WTC11 (cell line): Measurements from ENCODE around the gene CDH13. TPM values are rescaled to one million over a fixed set of nuclear protein-coding genes. Genes with fewer than 3 reads are reported as not detected.

Experiments
- ATAC-seq: fragments of 200-7000 bp; cut with Tn5 transposase; 2 replicates; pipeline ENCODE4 v1.10.0; 2021; ENCODE audit warnings: mild to moderate bottlenecking, moderate library complexity
- CTCF ChIA-PET: fragments of 300-600 bp; sonication (Branson Sonifier 250); formaldehyde crosslinking; loops from one replicate; lab custom pipeline; 2021; ENCODE audit warnings: antibody characterized with exemption; lab: Charles Lee
- POLR2A ChIA-PET: fragments of 350-600 bp; sonication (Branson Sonifier 250); formaldehyde crosslinking; loops from one replicate; lab custom pipeline; 2021; ENCODE audit warnings: antibody characterized with exemption; lab: Charles Lee
- DNase-seq: peaks from one replicate; pipeline ENCODE4 v3.0.0; 2021; ENCODE audit warnings: low spot score
- H3K27ac Mint-ChIP-seq: 2 replicates; pipeline ENCODE4 v1.8.0; 2021; ENCODE audit warnings: mixed read lengths
- H3K27me3 Mint-ChIP-seq: 2 replicates; pipeline ENCODE4 v1.8.0; 2021; ENCODE audit warnings: low read depth, mild to moderate bottlenecking, moderate library complexity, mixed read lengths
- H3K36me3 Mint-ChIP-seq: 2 replicates; pipeline ENCODE4 v1.8.0; 2021; ENCODE audit warnings: mixed read lengths
- H3K4me1 Mint-ChIP-seq: 2 replicates; pipeline ENCODE4 v1.8.0; 2022; ENCODE audit warnings: mixed read lengths
- H3K4me3 Mint-ChIP-seq: 2 replicates; pipeline ENCODE4 v1.8.0; 2021; ENCODE audit warnings: mild to moderate bottlenecking, moderate library complexity, mixed read lengths
- H3K9me3 Mint-ChIP-seq: 2 replicates; pipeline ENCODE4 v1.8.0; 2021; ENCODE audit warnings: mixed read lengths
- ATF2 ChIP-seq: sonication (generic); formaldehyde crosslinking; IDR thresholded peaks from 2 replicates; pipeline ENCODE4 v1.8.1; 2022; ENCODE audit warnings: low read depth, missing genetic modification reagents, borderline replicate concordance
- CTCF ChIP-seq: fragments of 200-600 bp; IDR thresholded peaks from 2 replicates; pipeline ENCODE4 v1.8.0; 2022; ENCODE audit warnings: antibody characterized with exemption
- ELF4 ChIP-seq: sonication (generic); formaldehyde crosslinking; IDR thresholded peaks from 2 replicates; pipeline ENCODE4 v1.8.1; 2022; ENCODE audit warnings: low read depth, mild to moderate bottlenecking, moderate library complexity, missing genetic modification reagents
- ERG ChIP-seq: fragments of 250-450 bp; sonication (Bioruptor Pico); IDR thresholded peaks from 2 replicates; pipeline ENCODE4 v1.8.0; 2021; ENCODE audit warnings: mild to moderate bottlenecking
- ETV6 ChIP-seq: sonication (generic); formaldehyde crosslinking; IDR thresholded peaks from 2 replicates; pipeline ENCODE4 v1.8.1; 2022; ENCODE audit warnings: mild to moderate bottlenecking, missing genetic modification reagents
- FOXP4 ChIP-seq: sonication (generic); formaldehyde crosslinking; IDR thresholded peaks from 2 replicates; pipeline ENCODE4 v1.8.0; 2022; ENCODE audit warnings: mild to moderate bottlenecking, missing genetic modification reagents
- IRF2 ChIP-seq: sonication (generic); formaldehyde crosslinking; IDR thresholded peaks from 2 replicates; pipeline ENCODE4 v1.8.0; 2022; ENCODE audit warnings: low read depth, missing genetic modification reagents, borderline replicate concordance
- MXD4 ChIP-seq: fragments of 250-450 bp; sonication (Bioruptor Pico); IDR thresholded peaks from 2 replicates; pipeline ENCODE4 v1.8.0; 2021; ENCODE audit warnings: mild to moderate bottlenecking, moderate library complexity, borderline replicate concordance
- NFE2L1 ChIP-seq: sonication (generic); formaldehyde crosslinking; IDR thresholded peaks from 2 replicates; pipeline ENCODE4 v1.8.1; 2023; ENCODE audit warnings: missing genetic modification reagents
- NFYB ChIP-seq: sonication (generic); formaldehyde crosslinking; conservative IDR thresholded peaks from 2 replicates; pipeline ENCODE4 v1.8.0; 2022; ENCODE audit warnings: low read depth, missing genetic modification reagents
- NR1H2 ChIP-seq: sonication (generic); formaldehyde crosslinking; IDR thresholded peaks from 2 replicates; pipeline ENCODE4 v1.9.0; 2021; ENCODE audit warnings: mild to moderate bottlenecking, moderate library complexity, missing genetic modification reagents
- RELA ChIP-seq: sonication (generic); formaldehyde crosslinking; IDR thresholded peaks from 2 replicates; pipeline ENCODE4 v1.8.1; 2022; ENCODE audit warnings: missing genetic modification reagents, mild to moderate bottlenecking, borderline replicate concordance
- SMAD4 ChIP-seq: sonication (generic); formaldehyde crosslinking; IDR thresholded peaks from 2 replicates; pipeline ENCODE4 v1.8.0; 2022; ENCODE audit warnings: mild to moderate bottlenecking, missing genetic modification reagents
- SOX15 ChIP-seq: fragments of 250-450 bp; sonication (Bioruptor Pico); IDR thresholded peaks from 2 replicates; pipeline ENCODE4 v1.9.0; 2021; ENCODE audit warnings: mild to moderate bottlenecking
- STAT6 ChIP-seq: sonication (generic); formaldehyde crosslinking; conservative IDR thresholded peaks from 2 replicates; pipeline ENCODE4 v1.8.1; 2023; ENCODE audit warnings: mild to moderate bottlenecking, low read depth, missing genetic modification reagents, moderate library complexity
- TCF7 ChIP-seq: sonication (generic); formaldehyde crosslinking; IDR thresholded peaks from 2 replicates; pipeline ENCODE4 v1.8.0; 2022; ENCODE audit warnings: mild to moderate bottlenecking, low read depth, missing genetic modification reagents, moderate library complexity
- USF1 ChIP-seq: sonication (generic); formaldehyde crosslinking; IDR thresholded peaks from 2 replicates; pipeline ENCODE4 v1.8.0; 2022; ENCODE audit warnings: mild to moderate bottlenecking, missing genetic modification reagents
- ZNF138 ChIP-seq: sonication (generic); formaldehyde crosslinking; conservative IDR thresholded peaks from 2 replicates; pipeline ENCODE4 v1.8.1; 2022; ENCODE audit warnings: mild to moderate bottlenecking, moderate library complexity, missing genetic modification reagents
- ZNF416 ChIP-seq: fragments of 250-450 bp; sonication (Bioruptor Pico); IDR thresholded peaks from 2 replicates; pipeline ENCODE4 v1.9.0; 2021; ENCODE audit warnings: mild to moderate bottlenecking, inconsistent platforms
- ZNF423 ChIP-seq: fragments of 250-450 bp; sonication (Bioruptor Pico); IDR thresholded peaks from 2 replicates; pipeline ENCODE4 v2.1.2; 2022; ENCODE audit warnings: mild to moderate bottlenecking, moderate library complexity
- total RNA-seq: library from RNA; stranded (reverse); gene quantifications from 3 replicates; pipeline ENCODE4 v1.2.3, GENCODE V29; 2021

Gene CDH13
- total RNA-seq, 1 experiment from 2014 or later: 0.81 TPM

GRCh38 chr16:83023011-83023410 lies 396.2 kb downstream of the CDH13 start (continued):
- TF ChIP-seq SMAD4: no peak
- TF ChIP-seq IRF2: no peak
- no peak for TF ChIP-seq RELA
- no peak for TF ChIP-seq STAT6 (CRISPR knock-in tag)
- TF ChIP-seq ATF2 (CRISPR knock-in tag): no peak

- Mint-ChIP-seq H3K36me3 (0 out of 2 replicates have a peak, but pooled peaks cover 3% of the 10 kb centered on the region), H3K4me3 (no peak overlapping the region), H3K9me3 (peaks cover 9% of the 10 kb centered on the region), H3K27me3 (no peaks in the 10 kb centered on the region), H3K27ac (no peak overlapping the region), H3K4me1 (peaks cover 4% of the 10 kb centered on the region)
- DNase-seq (no peak), ATAC-seq (no peak)
- POLR2A ChIA-PET: no interaction called here
- TF ChIP-seq MXD4 (no peak), USF1 (no peak), ETV6 (no peak), CTCF (no peak), NFE2L1 (no peak), ERG (CRISPR knock-in tag) (no peak), TCF7 (CRISPR knock-in tag) (no peak), NR1H2 (CRISPR knock-in tag) (no peak), ZNF423 (no peak), FOXP4 (CRISPR knock-in tag) (no peak), ELF4 (CRISPR knock-in tag) (no peak), ZNF138 (CRISPR knock-in tag) (no peak), NFYB (CRISPR knock-in tag) (no peak), ZNF416 (no peak), SOX15 (CRISPR knock-in tag) (no peak)
- CTCF ChIA-PET: no interaction called here
Measured at GRCh38 chr16:83023640-83024039, 396.9 kb downstream of the CDH13 start.
